ENCODE measurements around the gene GPRASP1. TPM values are rescaled to one million over a fixed set of nuclear protein-coding genes. Genes with fewer than 3 reads are reported as not detected.
"Not testable (repeated sequence)": the region's sequence is repeated elsewhere in the genome, so short reads cannot be mapped to it uniquely, and the experiment has no call there.

GPRASP1 gene
- 23.3 TPM for total RNA-seq

- H3K9me3 ChIP-seq (ENCODE audit: low read depth, low read length): no peaks in the 10 kb centered on the region
- H3K4me1 ChIP-seq (ENCODE audit: insufficient read depth, low read length): no peaks in the 10 kb centered on the region
- H3K4me3 ChIP-seq (ENCODE audit: low read length): peak within 1 kb of the TSS; percentile 45
- H3K27me3 ChIP-seq (ENCODE audit: insufficient read depth, low read length): no peaks in the 10 kb centered on the region
Measured at GRCh38 chrX:102651242-102652011, at the start of gene GPRASP1. GPRASP1 (plus strand) TSS chrX:102651483; CDS start chrX:102653914, 2,431 bp downstream.

- H3K9me3 ChIP-seq (ENCODE audit: low read depth, low read length): no peaks in the 10 kb centered on the region
- no peaks in the 10 kb centered on the region for H3K27me3 ChIP-seq (ENCODE audit: insufficient read depth, low read length)
- H3K4me1 ChIP-seq (ENCODE audit: insufficient read depth, low read length): peaks cover 7% of the 10 kb centered on the region
- H3K4me3 ChIP-seq (ENCODE audit: low read length): no peak overlapping the region
Measured at GRCh38 chrX:102604327-102604726, 47.0 kb upstream of the GPRASP1 start.

- Histone ChIP-seq H3K4me1 (ENCODE audit: insufficient read depth, low read length) (no peaks in the 10 kb centered on the region), H3K9me3 (ENCODE audit: low read depth, low read length) (no peaks in the 10 kb centered on the region), H3K4me3 (ENCODE audit: low read length) (no peak overlapping the region), H3K27me3 (ENCODE audit: insufficient read depth, low read length) (no peaks in the 10 kb centered on the region)
Measured at GRCh38 chrX:102606115-102606514, 45.2 kb upstream of the GPRASP1 start.

GRCh38 chrX:102610905-102611304 lies 40.4 kb upstream of the GPRASP1 start:
- Histone ChIP-seq H3K4me3 (ENCODE audit: low read length) (no peak overlapping the region), H3K4me1 (ENCODE audit: insufficient read depth, low read length) (no peaks in the 10 kb centered on the region), H3K9me3 (ENCODE audit: low read depth, low read length) (no peaks in the 10 kb centered on the region), H3K27me3 (ENCODE audit: insufficient read depth, low read length) (no peaks in the 10 kb centered on the region)

- H3K9me3 ChIP-seq (ENCODE audit: low read depth, low read length): peaks cover 17% of the 10 kb centered on the region
- no peak overlapping the region for H3K4me3 ChIP-seq (ENCODE audit: low read length)
- H3K4me1 ChIP-seq (ENCODE audit: insufficient read depth, low read length): no peaks in the 10 kb centered on the region
- no peaks in the 10 kb centered on the region for H3K27me3 ChIP-seq (ENCODE audit: insufficient read depth, low read length)
Measured at GRCh38 chrX:102624105-102624504, 27.2 kb upstream of the GPRASP1 start.

- Histone ChIP-seq H3K27me3 (ENCODE audit: insufficient read depth, low read length) (no peaks in the 10 kb centered on the region), H3K9me3 (ENCODE audit: low read depth, low read length) (no peaks in the 10 kb centered on the region), H3K4me1 (ENCODE audit: insufficient read depth, low read length) (no peaks in the 10 kb centered on the region), H3K4me3 (ENCODE audit: low read length) (no peak overlapping the region)
Measured at GRCh38 chrX:102627640-102628039, 23.6 kb upstream of the GPRASP1 start.

GRCh38 chrX:102637561-102637960 lies 13.7 kb upstream of the GPRASP1 start:
- H3K4me1 ChIP-seq (ENCODE audit: insufficient read depth, low read length): no peaks in the 10 kb centered on the region
- H3K27me3 ChIP-seq (ENCODE audit: insufficient read depth, low read length): no peaks in the 10 kb centered on the region
- no peak overlapping the region for H3K4me3 ChIP-seq (ENCODE audit: low read length)
- no peaks in the 10 kb centered on the region for H3K9me3 ChIP-seq (ENCODE audit: low read depth, low read length)

- peak overlapping the region; percentile 45 for H3K4me3 ChIP-seq (ENCODE audit: low read length)
Measured at GRCh38 chrX:102650903-102651241, 411 bp upstream of the GPRASP1 start.

GRCh38 chrX:102652031-102652688 lies 877 bp downstream of the GPRASP1 start:
- H3K4me3 ChIP-seq (ENCODE audit: low read length): peak overlapping the region; percentile 45
- H3K27me3 ChIP-seq (ENCODE audit: insufficient read depth, low read length): no peaks in the 10 kb centered on the region
- no peaks in the 10 kb centered on the region for H3K9me3 ChIP-seq (ENCODE audit: low read depth, low read length)
- H3K4me1 ChIP-seq (ENCODE audit: insufficient read depth, low read length): no peaks in the 10 kb centered on the region

More at GRCh38 chrX:102650903-102651241, 411 bp upstream of the GPRASP1 start:
- no peaks in the 10 kb centered on the region for H3K4me1 ChIP-seq (ENCODE audit: insufficient read depth, low read length)
- H3K9me3 ChIP-seq (ENCODE audit: low read depth, low read length): no peaks in the 10 kb centered on the region
- H3K27me3 ChIP-seq (ENCODE audit: insufficient read depth, low read length): no peaks in the 10 kb centered on the region

GRCh38 chrX:102654696-102655095 lies 3.4 kb downstream of the GPRASP1 start:
- Histone ChIP-seq H3K27me3 (ENCODE audit: insufficient read depth, low read length) (no peaks in the 10 kb centered on the region), H3K9me3 (ENCODE audit: low read depth, low read length) (no peaks in the 10 kb centered on the region), H3K4me3 (ENCODE audit: low read length) (no peak overlapping the region), H3K4me1 (ENCODE audit: insufficient read depth, low read length) (no peaks in the 10 kb centered on the region)

GRCh38 chrX:102658556-102658955 lies 7.3 kb downstream of the GPRASP1 start:
- H3K4me1 ChIP-seq (ENCODE audit: insufficient read depth, low read length): peaks cover 5% of the 10 kb centered on the region
- H3K9me3 ChIP-seq (ENCODE audit: low read depth, low read length): no peaks in the 10 kb centered on the region
- H3K27me3 ChIP-seq (ENCODE audit: insufficient read depth, low read length): no peaks in the 10 kb centered on the region
- H3K4me3 ChIP-seq (ENCODE audit: low read length): no peak overlapping the region

GRCh38 chrX:102659790-102660757 lies 8.8 kb downstream of the GPRASP1 start:
- no peaks in the 10 kb centered on the region for H3K27me3 ChIP-seq (ENCODE audit: insufficient read depth, low read length)
- no peaks in the 10 kb centered on the region for H3K9me3 ChIP-seq (ENCODE audit: low read depth, low read length)
- H3K4me1 ChIP-seq (ENCODE audit: insufficient read depth, low read length): peaks cover 5% of the 10 kb centered on the region
- H3K4me3 ChIP-seq (ENCODE audit: low read length): peak overlapping the region; percentile 40

GRCh38 chrX:102663820-102664219 lies 12.5 kb downstream of the GPRASP1 start:
- not testable (repeated sequence) for H3K4me1 ChIP-seq (ENCODE audit: insufficient read depth, low read length); H3K4me3 ChIP-seq (ENCODE audit: low read length); H3K9me3 ChIP-seq (ENCODE audit: low read depth, low read length); H3K27me3 ChIP-seq (ENCODE audit: insufficient read depth, low read length)

- not testable (repeated sequence) for H3K27me3 ChIP-seq (ENCODE audit: insufficient read depth, low read length); H3K9me3 ChIP-seq (ENCODE audit: low read depth, low read length)
Measured at GRCh38 chrX:102667034-102667433, 15.8 kb downstream of the GPRASP1 start.

GRCh38 chrX:102669526-102669925 lies 18.2 kb downstream of the GPRASP1 start:
- H3K4me3 ChIP-seq (ENCODE audit: low read length): no peak overlapping the region
- H3K27me3 ChIP-seq (ENCODE audit: insufficient read depth, low read length): no peaks in the 10 kb centered on the region
- no peaks in the 10 kb centered on the region for H3K4me1 ChIP-seq (ENCODE audit: insufficient read depth, low read length)
- H3K9me3 ChIP-seq (ENCODE audit: low read depth, low read length): no peaks in the 10 kb centered on the region

More at GRCh38 chrX:102667034-102667433, 15.8 kb downstream of the GPRASP1 start:
- not testable (repeated sequence) for H3K4me1 ChIP-seq (ENCODE audit: insufficient read depth, low read length); H3K4me3 ChIP-seq (ENCODE audit: low read length)
